ENCODE results near the gene MIPOL1. TPM values are rescaled to one million over a fixed set of nuclear protein-coding genes. Genes with fewer than 3 reads are reported as not detected.

Gene MIPOL1
- total and polyA plus RNA-seq, 2 of the 13 experiments (the other 11 are each of a cell fraction or from before 2014, with no cell fraction given) = 8.6 to 34.2 TPM

DNA sequence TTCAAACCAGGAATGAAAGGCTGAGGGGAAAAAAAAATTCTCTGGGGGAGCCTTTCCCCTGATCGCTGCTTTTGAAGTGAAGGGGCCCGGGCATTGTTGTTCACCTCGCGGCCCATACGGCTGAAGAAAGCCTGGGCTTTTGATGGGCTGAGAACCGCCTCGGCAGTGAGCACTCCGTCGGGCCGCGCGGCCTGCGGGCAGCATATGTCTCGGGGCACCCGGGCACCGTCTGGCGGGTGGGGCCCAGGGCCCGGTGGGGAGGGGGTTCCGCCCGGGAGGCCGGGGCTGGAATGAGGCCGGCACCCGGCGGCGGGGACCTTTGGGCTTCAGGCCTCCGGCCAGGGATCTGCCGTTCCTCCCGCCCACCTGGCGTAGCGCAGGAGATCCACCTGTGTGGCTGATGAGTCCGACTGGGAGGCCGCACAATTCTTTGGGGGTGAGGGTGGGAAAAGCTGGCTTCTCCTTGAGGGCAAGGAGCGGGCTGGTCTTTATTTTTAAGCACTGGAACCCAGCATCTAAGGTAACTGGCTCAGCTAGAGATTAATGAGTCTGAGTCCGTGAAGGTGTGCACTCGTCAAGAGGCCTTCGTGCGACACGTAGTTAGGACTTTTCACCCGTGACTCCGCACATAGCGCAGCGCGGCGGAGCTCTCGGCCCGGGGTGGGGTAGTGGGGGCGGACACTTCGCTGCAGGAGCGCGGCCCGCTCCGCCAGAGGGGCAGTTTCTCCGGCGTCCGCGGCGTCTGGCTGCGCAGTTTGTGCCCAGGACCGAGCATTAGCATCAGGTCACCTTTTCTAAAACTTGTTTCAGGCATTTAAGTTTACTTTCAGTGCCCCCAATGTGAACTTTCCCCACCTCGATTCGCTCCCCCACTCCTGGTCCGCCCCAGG is 386.7 kb downstream of the MIPOL1 start (continued):
- TF ChIP-seq HNF1B (CRISPR knock-in tag; IDR thresholded peaks at IDR 0.05) = no peak
- TF ChIP-seq ZEB1 (IDR thresholded peaks at IDR 0.05; ENCODE audit: insufficient replicate concordance, low read depth) = no peak
- no peak for TF ChIP-seq U2AF2 (IDR thresholded peaks at IDR 0.05; ENCODE audit: low read depth, low read length)
- no peak for TF ChIP-seq SALL1 (CRISPR knock-in tag; IDR thresholded peaks at IDR 0.05)
- no peak for TF ChIP-seq POLR2AphosphoS2 (IDR thresholded peaks at IDR 0.05; ENCODE audit: low read depth, low read length)
- TF ChIP-seq, protein P1, sequence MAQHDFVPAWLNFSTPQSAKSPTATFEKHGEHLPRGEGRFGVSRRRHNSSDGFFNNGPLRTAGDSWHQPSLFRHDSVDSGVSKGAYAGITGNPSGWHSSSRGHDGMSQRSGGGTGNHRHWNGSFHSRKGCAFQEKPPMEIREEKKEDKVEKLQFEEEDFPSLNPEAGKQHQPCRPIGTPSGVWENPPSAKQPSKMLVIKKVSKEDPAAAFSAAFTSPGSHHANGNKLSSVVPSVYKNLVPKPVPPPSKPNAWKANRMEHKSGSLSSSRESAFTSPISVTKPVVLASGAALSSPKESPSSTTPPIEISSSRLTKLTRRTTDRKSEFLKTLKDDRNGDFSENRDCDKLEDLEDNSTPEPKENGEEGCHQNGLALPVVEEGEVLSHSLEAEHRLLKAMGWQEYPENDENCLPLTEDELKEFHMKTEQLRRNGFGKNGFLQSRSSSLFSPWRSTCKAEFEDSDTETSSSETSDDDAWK (CRISPR knock-in tag; IDR thresholded peaks at IDR 0.05) = no peak
- no peak for TF ChIP-seq SRSF1 (optimal IDR thresholded peaks at IDR 0.05; ENCODE audit: low read depth, low read length)
- TF ChIP-seq RFXAP (CRISPR knock-in tag; IDR thresholded peaks at IDR 0.05; ENCODE audit: borderline replicate concordance) = no peak
- TF ChIP-seq, protein P2, sequence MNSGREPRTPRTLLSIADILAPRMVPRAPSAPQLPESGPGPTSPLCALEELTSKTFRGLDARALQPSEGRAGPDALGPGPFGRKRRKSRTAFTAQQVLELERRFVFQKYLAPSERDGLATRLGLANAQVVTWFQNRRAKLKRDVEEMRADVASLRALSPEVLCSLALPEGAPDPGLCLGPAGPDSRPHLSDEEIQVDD (CRISPR knock-in tag; IDR thresholded peaks at IDR 0.05; ENCODE audit: borderline replicate concordance) = no peak
- no peak for TF ChIP-seq ZNF850 (CRISPR knock-in tag; conservative IDR thresholded peaks at IDR 0.05)
- TF ChIP-seq ZBTB38 (CRISPR knock-in tag; IDR thresholded peaks at IDR 0.05) = peak; percentile 56; the same call in 1 of the 2 replicates
